ENCODE measurements around the gene OR1I1. TPM values are rescaled to one million over a fixed set of nuclear protein-coding genes. Genes with fewer than 3 reads are reported as not detected.

OR1I1 gene
- total RNA-seq, 1 experiment from 2014 or later, result not detected

GRCh38 chr19:15129856-15130585, 48.0 kb downstream of the OR1I1 start:
- H2BK15ac ChIP-seq (ENCODE audit: low read depth, low read length), result no peak overlapping the region
- no peaks in the 10 kb centered on the region for H3K9me3 ChIP-seq (ENCODE audit: control insufficient read depth, low read depth, low read length)
- Mint-ChIP-seq H3K36me3 (ENCODE audit: insufficient read depth in 1 of 3, low read depth in 3 of 3) (no peaks in the 10 kb centered on the region), H3K9me3 (no peaks in the 10 kb centered on the region; a peak in 2 of 5 replicates), H3K27ac (peak overlapping the region in 2 of 3 experiments; percentile 39 to 49; a peak in 2 of 7 replicates), H3K4me1 (peaks cover 4 to 7% of the 10 kb centered on the region in 2 experiments), H3K27me3 (ENCODE audit: low read depth) (peaks cover 3% of the 10 kb centered on the region), H3K4me3 (no peak overlapping the region)
- no peak overlapping the region for H2AFZ ChIP-seq (ENCODE audit: low read length)
- no peaks in the 10 kb centered on the region for H3K79me2 ChIP-seq (ENCODE audit: insufficient read depth, low read length)
- no peak overlapping the region for H2BK120ac ChIP-seq (ENCODE audit: low read depth, low read length, poor library complexity, severe bottlenecking)
- H2BK20ac ChIP-seq (ENCODE audit: low read depth, low read length, poor library complexity, severe bottlenecking), result no peak overlapping the region
- no peak for TF ChIP-seq CTCF (conservative IDR thresholded peaks at IDR 0.05)
- H3K9ac ChIP-seq (ENCODE audit: extremely low read depth, insufficient read length, low read length), result no peak overlapping the region
- no peak overlapping the region for H2BK12ac ChIP-seq (ENCODE audit: insufficient read length, low read depth, low read length)
- H3K56ac ChIP-seq (ENCODE audit: insufficient read length, low read depth, low read length), result no peak overlapping the region
- DNase-seq, result no peak
- H2BK5ac ChIP-seq (ENCODE audit: insufficient read length, low read length), result no peak overlapping the region
- H3K27me3 ChIP-seq (ENCODE audit: insufficient read depth, low read length), result no peaks in the 10 kb centered on the region
- H3K4ac ChIP-seq (ENCODE audit: low read depth, low read length), result no peak overlapping the region
- no peak overlapping the region for H3K14ac ChIP-seq (ENCODE audit: insufficient read depth, low read length)
- H3K4me1 ChIP-seq (ENCODE audit: insufficient read depth, low read length), result no peaks in the 10 kb centered on the region
- H3K23ac ChIP-seq (ENCODE audit: insufficient read length, low read depth, low read length), result no peak overlapping the region
- no CpG with 5 or more reads among the region's 16 CpGs for WGBS (ENCODE audit: extremely low coverage, insufficient read length, low lambda C conversion rate)
- H3K79me1 ChIP-seq (ENCODE audit: insufficient read depth, low read depth, low read length, poor library complexity, severe bottlenecking), result no peaks in the 10 kb centered on the region
- H4K8ac ChIP-seq (replicated peaks; ENCODE audit: insufficient read length, low read depth, low read length), result no peak overlapping the region
- H4K91ac ChIP-seq (ENCODE audit: insufficient read length, low read depth, low read length), result no peak overlapping the region
- no peak overlapping the region for H3K27ac ChIP-seq (ENCODE audit: insufficient read length, low read depth, low read length)
- no peak overlapping the region for H2AK5ac ChIP-seq (ENCODE audit: insufficient read length, low read length)
- H3K23me2 ChIP-seq (ENCODE audit: insufficient read length, low read depth, low read length, poor library complexity, severe bottlenecking), result peaks cover under 1% of the 10 kb centered on the region
- no peaks in the 10 kb centered on the region for H4K20me1 ChIP-seq (ENCODE audit: control insufficient read depth, insufficient read depth, insufficient read length)
- H3K18ac ChIP-seq (ENCODE audit: insufficient read length, low read depth, low read length), result no peak overlapping the region
- H4K5ac ChIP-seq (ENCODE audit: insufficient read length, low read depth, low read length), result no peak overlapping the region
- H3T11ph ChIP-seq (ENCODE audit: low read length), result no peak overlapping the region
- no peak overlapping the region for H3K4me2 ChIP-seq (ENCODE audit: insufficient read depth, insufficient read length, low read length)
